Measurements from ENCODE around the gene AGGF1.
"Not testable (repeated sequence)": the region's sequence is repeated elsewhere in the genome, so short reads cannot be mapped to it uniquely, and the experiment has no call there.

The AGGF1 gene

GRCh38 chr5:77030097-77031071, at the start of gene AGGF1:
TSS of gene AGGF1 (plus strand) at chr5:77030404. CDS start at chr5:77030767, 363 bp downstream.
- FAIRE-seq, result peak; percentile 99
- peak; percentile 83 for DNase-seq (ENCODE audit: insufficient read length, low spot score)

GRCh38 chr5:76980518-76981144, 49.6 kb upstream of the AGGF1 start:
- DNase-seq (ENCODE audit: insufficient read length, low spot score) (no peak), FAIRE-seq (no peak)

- FAIRE-seq, result no peak
These were observed 47.8 kb upstream of the AGGF1 start for GRCh38 chr5:76982450-76982849.

GRCh38 chr5:76983468-76983867, 46.7 kb upstream of the AGGF1 start:
- FAIRE-seq, result no peak

More at GRCh38 chr5:76982450-76982849, 47.8 kb upstream of the AGGF1 start:
- DNase-seq (ENCODE audit: insufficient read length, low spot score), result no peak

GRCh38 chr5:76986825-76987526, 43.2 kb upstream of the AGGF1 start:
- FAIRE-seq (no peak), DNase-seq (ENCODE audit: insufficient read length, low spot score) (no peak)

More at GRCh38 chr5:76983468-76983867, 46.7 kb upstream of the AGGF1 start:
- DNase-seq (ENCODE audit: insufficient read length, low spot score), result no peak

- no peak for FAIRE-seq
- no peak for DNase-seq (ENCODE audit: insufficient read length, low spot score)
These were observed 39.2 kb upstream of the AGGF1 start for GRCh38 chr5:76990899-76991459.

GRCh38 chr5:76993436-76993835, 36.8 kb upstream of the AGGF1 start:
- not testable (repeated sequence) for FAIRE-seq; DNase-seq (ENCODE audit: insufficient read length, low spot score)

GRCh38 chr5:76994337-76994736, 35.9 kb upstream of the AGGF1 start:
- FAIRE-seq, result no peak
- DNase-seq (ENCODE audit: insufficient read length, low spot score), result no peak

- DNase-seq (ENCODE audit: insufficient read length, low spot score); FAIRE-seq: not testable (repeated sequence)
These were observed 32.0 kb upstream of the AGGF1 start for GRCh38 chr5:76998251-76998650.

GRCh38 chr5:76999451-76999850, 30.8 kb upstream of the AGGF1 start:
- no peak for FAIRE-seq

GRCh38 chr5:77003246-77003645, 27.0 kb upstream of the AGGF1 start:
- FAIRE-seq, result no peak
- no peak for DNase-seq (ENCODE audit: insufficient read length, low spot score)

More at GRCh38 chr5:76999451-76999850, 30.8 kb upstream of the AGGF1 start:
- DNase-seq (ENCODE audit: insufficient read length, low spot score), result no peak

- FAIRE-seq, result no peak
- no peak for DNase-seq (ENCODE audit: insufficient read length, low spot score)
These were observed 24.1 kb upstream of the AGGF1 start for GRCh38 chr5:77006124-77006523.

- no peak for FAIRE-seq
These were observed 21.8 kb upstream of the AGGF1 start for GRCh38 chr5:77008413-77008812.

GRCh38 chr5:77010243-77010642, 20.0 kb upstream of the AGGF1 start:
- DNase-seq (ENCODE audit: insufficient read length, low spot score), result no peak
- FAIRE-seq, result no peak

More at GRCh38 chr5:77008413-77008812, 21.8 kb upstream of the AGGF1 start:
- DNase-seq (ENCODE audit: insufficient read length, low spot score), result no peak

- FAIRE-seq, result no peak
- no peak for DNase-seq (ENCODE audit: insufficient read length, low spot score)
These were observed 18.7 kb upstream of the AGGF1 start for GRCh38 chr5:77011498-77011897.

- no peak for DNase-seq (ENCODE audit: insufficient read length, low spot score)
These were observed 17.6 kb upstream of the AGGF1 start for GRCh38 chr5:77012601-77013000.

GRCh38 chr5:77015938-77016569, 14.2 kb upstream of the AGGF1 start:
- FAIRE-seq (peak; percentile 80), DNase-seq (ENCODE audit: insufficient read length, low spot score) (no peak)

More at GRCh38 chr5:77012601-77013000, 17.6 kb upstream of the AGGF1 start:
- no peak for FAIRE-seq

GRCh38 chr5:77016962-77017361, 13.2 kb upstream of the AGGF1 start:
- DNase-seq (ENCODE audit: insufficient read length, low spot score), result no peak
- no peak for FAIRE-seq

GRCh38 chr5:77017668-77018067, 12.5 kb upstream of the AGGF1 start:
- no peak for FAIRE-seq
- DNase-seq (ENCODE audit: insufficient read length, low spot score), result no peak
